Measurements from ENCODE around the gene PSMD13.

- TF ChIP-seq CTCF (conservative IDR thresholded peaks at IDR 0.05; ENCODE audit: low read depth, low read length) (no peak), POLR2A (IDR thresholded peaks at IDR 0.05; ENCODE audit: low read depth, low read length) (no peak), FOS (IDR thresholded peaks at IDR 0.05; ENCODE audit: low read depth, low read length) (no peak), MXI1 (IDR thresholded peaks at IDR 0.05; ENCODE audit: borderline replicate concordance, low read depth, low read length) (no peak), SMC3 (IDR thresholded peaks at IDR 0.05; ENCODE audit: low read depth, low read length) (no peak), RCOR1 (IDR thresholded peaks at IDR 0.05; ENCODE audit: insufficient replicate concordance, low read length) (no peak), ELK1 (IDR thresholded peaks at IDR 0.05; ENCODE audit: borderline replicate concordance, low read depth, low read length) (no peak), MAFK (IDR thresholded peaks at IDR 0.05; ENCODE audit: low read depth, low read length) (no peak), RAD21 (IDR thresholded peaks at IDR 0.05; ENCODE audit: low read length) (no peak), USF2 (IDR thresholded peaks at IDR 0.05; ENCODE audit: low read depth, low read length) (no peak), CEBPB (IDR thresholded peaks at IDR 0.05; ENCODE audit: low read depth, low read length) (no peak)
Measured at GRCh38 chr11:294780-295179, 58.0 kb downstream of the PSMD13 start.
